ENCODE measurements around the gene LRP8. TPM values are rescaled to one million over a fixed set of nuclear protein-coding genes. Genes with fewer than 3 reads are reported as not detected.

The LRP8 gene
- total RNA-seq, 1 donor from 2014 or later, result 9.9 TPM

DNA sequence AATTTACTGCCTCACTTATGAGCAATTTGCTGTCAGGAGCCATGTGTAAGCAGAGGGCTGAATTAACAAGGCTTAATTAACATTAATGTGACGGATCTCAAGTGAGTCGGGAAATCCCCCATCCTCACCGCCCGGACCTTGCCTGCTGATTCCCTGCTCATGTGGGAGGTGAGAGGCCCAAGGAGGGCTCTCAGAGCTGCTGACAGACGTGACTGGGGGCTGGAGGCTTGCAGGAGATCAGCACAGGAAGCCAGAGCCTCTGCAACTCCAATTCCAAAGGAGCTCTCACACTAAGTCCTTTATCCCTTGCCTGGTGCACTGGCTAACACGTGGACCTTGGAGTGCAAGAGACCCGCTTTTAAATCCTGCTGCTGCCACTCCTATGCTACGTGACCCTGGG is 19.4 kb downstream of the LRP8 start:
- DNase-seq (ENCODE audit: low spot score), result no peak

DNA sequence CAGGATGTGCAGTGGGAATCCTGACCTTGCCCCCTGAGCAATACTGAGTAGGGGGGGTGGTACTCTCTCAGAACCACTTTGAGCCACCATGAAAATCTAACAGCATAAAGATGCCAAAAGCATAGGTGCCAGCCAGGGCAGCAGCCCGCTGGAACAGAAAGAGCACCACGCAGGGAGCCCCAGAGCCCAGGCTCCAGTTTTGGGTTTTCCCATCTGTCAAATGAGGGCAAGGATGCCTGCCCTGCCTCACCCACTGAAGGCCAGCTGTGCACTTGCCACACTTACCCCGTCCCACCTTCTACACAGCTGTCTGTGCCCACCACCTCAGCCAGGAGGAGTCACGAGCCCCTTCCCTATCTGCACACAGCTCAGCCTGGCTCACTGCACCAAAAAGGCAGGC is 20.8 kb downstream of the LRP8 start:
- no peak for DNase-seq (ENCODE audit: low spot score)

DNA sequence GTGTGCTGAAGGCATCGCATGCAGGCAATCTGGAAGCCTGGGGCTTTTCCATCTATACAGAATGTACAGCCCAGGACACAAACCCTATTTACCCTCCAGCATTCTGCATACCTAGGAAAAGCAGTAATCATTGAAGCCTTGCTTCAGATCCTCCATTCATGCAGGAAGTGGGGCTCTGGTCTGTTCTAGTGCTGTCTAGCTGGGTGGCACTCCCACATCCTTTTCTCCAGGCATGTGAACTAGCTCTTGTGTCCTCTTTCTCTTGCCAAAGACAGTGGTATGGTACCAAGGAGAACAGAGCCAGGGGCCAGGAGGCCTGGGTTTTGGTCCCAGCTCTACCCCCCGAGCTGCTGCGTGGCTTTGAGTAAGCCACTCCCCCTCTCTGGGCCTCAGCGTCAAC is 21.7 kb downstream of the LRP8 start:
- DNase-seq (ENCODE audit: low spot score), result no peak

DNA sequence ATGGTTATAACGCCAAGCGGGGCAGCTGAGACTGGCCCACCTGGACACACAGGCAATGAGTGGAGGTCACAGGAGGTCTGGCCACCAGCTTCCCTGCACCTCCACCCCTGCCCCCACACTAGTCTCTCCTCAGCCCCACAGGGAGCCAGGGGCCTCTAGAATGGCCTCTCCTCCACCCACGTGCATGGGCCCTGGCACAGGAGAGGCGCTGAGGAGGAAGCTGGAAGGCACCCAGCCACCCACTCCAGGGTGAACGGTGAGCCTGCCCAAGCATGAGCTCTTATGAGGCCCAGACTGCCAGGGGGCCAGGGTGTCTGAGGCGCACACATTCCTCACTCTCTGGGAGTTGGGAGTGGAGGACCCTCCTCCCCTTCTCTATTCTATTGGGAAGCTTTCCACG is 22.2 kb downstream of the LRP8 start:
- no peak for DNase-seq (ENCODE audit: low spot score)

DNA sequence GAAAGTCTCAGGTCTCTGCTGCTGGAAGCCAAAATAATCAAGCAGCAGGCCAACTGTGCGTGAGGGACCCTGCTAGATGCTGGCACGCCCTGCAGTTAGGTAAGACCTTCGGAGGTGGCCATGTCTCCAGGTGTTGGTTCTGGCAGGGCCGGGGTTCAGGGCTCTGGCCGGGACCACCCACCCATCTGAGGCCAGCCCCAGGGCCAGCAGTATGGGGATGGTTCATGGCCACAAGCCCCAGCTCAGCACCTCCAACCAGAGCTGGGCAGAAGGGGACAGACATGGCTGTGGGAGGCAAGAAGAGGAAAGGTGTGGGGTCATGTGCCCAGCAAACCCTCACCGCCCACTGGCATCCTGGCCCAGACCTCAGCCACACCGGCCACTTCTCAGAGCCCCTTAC is 23.3 kb downstream of the LRP8 start:
- DNase-seq (ENCODE audit: low spot score), result no peak

DNA sequence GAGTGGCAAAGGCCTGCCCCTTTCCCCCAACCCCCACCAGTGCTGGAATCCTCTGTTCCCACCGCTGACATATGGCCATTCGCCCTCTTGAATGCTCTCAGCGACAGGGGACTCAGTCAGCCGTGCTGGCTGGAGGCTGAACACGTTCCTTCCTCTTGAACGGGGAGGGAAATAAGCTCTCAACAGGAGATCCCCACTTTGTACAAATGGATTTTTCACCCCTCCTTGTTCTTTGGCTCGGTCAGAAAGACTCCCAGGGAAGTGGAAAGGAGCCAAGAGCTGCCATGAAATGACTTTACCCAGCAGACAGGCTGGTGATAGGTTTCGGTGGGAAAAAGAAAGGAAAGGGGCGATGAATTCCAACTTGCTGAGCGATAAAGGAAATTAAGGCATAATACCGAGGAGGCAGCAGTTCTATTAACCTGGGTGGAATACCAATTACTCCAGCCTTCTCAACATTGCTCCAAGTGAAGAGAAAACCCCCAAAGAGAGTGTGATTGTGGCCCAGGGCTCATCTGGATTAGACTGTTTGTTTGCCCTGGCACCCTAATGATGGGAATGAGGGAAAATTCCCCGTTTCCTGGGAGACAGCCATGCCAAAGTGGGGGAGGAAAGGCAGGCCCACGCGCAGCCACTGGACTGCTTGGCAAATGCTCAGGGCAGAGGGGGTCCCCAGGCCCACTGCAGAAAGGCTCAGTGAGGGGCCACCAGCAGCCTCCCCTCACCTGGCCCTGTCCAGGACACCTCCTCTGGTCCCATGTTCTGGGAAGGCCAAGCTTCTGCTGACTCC is 23.9 kb downstream of the LRP8 start:
- no peak for DNase-seq (ENCODE audit: low spot score)

DNA sequence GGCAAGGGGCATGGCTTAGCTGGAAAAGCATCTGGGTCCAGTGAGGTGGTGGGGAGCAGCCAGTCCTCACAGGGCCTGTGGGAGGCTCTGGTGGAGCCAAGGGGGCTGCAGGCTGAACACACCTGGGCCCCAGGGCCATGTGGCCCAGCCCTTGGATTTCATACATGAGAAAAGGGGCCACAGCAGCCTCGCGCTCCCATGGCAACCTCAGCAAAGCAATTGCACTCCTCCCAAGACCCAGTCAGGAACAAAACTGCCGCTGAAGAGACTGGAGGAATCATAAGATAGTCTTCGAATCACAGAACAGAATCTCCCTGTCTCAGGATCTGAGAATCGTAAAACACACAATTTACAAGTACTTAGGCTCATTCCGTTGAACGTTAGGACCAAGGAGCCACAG is 24.6 kb downstream of the LRP8 start:
- no peak for DNase-seq (ENCODE audit: low spot score)

DNA sequence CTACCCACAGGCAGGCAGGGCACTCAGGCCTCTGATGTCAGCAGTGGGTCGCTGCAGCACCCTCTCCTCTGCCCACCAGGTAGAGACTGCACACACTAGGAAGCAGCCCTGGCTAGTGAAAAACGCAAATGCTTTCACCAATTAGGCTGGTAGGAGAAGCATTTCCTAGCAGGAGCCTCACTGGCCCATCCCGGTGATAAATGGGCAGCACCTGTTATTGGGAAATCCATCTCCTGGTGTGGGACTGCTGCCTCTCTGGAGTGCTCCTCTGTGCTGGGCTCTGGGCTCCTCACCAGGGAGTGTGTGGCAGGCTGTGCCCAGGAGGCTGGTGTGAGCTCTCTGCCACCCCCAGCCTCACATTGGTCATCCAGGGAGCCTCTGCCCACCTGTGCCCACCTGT is 28.6 kb downstream of the LRP8 start:
- no peak for DNase-seq (ENCODE audit: low spot score)

DNA sequence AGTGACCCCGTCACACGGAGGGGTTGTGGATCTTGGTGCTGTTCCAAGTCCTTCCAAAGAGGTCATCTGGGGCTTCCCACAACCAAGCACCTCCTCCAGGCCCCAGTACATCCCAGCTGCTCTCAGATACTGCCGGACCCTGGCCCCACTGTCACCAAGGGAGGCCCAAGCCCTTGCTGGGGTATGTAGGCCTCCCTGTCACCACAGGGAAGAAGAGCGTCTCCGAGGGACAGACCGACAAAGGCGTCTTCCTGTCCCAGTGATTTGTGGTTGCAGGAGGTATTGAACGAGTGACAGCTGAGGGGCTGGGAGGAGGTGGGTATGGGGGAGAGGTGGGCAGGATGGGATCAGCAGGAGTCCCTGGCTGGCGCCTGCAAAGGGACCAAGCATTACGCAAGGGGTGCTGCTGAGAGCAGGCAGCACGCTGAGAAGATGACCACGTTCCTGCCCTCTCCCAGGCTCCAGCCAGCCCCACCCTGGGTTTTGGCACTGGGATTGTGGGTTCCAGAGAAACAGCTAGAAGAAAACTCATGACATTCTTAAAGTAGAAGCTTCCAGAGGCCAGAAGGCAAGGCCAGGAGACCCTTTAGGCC is 29.7 kb downstream of the LRP8 start:
- no peak for DNase-seq (ENCODE audit: low spot score)

DNA sequence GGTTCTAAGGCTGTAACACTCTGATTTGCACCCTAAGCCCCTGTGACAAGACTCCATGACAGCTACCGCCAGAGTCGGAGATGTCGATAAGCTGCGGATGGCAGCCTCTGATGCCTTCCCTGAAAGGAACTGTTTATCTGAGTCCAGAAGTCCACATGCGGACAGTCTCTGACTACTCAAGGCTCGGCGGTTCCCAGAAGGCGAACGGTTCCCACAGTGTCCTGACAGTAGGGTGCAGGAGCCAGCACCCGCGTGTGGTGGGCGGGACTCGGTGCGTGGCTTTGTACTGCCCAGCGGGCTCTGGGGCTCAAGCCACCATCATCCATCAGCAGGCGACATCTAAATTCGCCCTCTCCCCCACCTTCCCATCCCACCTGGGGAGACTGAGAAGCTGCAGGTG is 30.7 kb downstream of the LRP8 start:
- DNase-seq (ENCODE audit: low spot score), result no peak

DNA sequence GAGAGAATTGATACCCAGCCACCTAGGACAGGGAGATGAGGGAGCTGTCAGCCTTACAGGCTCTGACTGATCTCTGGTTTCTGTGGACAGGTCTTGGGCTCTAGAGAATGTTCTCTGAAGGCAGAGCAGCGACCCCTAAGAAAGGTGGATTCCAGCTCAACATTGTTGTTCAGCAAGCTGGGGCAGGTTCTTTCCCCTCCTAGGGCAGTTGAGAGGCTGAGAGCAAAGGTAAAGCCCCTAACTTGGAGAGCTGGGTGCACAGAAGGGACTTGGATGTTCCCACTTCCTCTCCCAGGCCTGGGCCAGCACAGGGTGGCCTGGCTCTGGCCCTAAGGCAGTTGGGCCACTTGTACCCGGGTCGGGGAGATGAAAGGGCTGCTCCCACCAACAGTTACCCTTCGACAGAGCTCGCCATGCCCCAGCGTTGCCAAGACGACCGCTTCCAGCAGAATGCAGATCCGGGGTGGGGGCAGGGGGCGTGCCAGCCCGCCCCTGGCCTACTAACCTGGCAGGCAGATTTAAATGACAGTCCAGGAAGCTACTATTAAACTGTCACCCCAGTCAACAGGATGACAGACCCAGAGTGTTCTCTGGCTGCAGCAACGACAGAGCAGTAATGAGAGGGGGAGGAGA is 31.6 kb downstream of the LRP8 start:
- no peak for DNase-seq (ENCODE audit: low spot score)

DNA sequence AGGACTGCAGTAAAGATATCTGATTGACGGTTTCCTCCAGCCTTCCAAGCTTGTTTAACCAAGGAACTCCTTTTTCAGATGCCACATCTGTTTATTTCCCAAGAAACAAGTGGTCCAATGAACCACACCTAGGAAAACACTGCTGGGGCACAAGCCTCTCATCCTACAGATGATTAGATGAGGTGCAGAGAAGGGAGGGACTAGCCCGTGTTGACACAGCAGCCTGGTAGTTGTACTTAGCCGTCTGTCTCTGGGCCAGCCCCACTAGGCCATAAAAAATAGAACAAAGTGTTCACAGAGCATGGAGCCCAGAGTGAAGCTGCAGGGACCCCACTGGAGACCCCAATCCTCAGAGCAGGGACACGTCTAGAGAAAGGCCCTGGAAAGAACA is 32.1 kb downstream of the LRP8 start:
- no peak for DNase-seq (ENCODE audit: low spot score)

DNA sequence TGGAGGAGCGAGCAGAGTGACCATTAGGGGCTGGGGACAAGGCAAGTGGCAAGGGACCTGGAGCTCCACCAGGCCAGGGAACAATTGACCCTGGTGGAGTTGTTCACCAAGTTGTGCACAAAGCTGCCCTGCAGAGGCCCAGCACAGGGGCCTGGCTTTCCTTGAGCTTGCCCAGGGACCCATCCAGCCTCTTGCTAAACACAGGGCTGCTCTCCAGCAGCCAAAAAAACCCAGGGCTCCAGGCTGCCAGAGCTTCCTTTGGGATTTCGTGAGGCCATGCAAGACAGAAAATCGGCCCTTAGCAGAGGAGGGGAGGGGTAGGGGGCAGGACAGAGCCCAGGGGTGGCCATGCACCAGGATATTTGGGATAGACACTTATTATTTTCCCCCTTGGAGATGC is 32.6 kb downstream of the LRP8 start:
- DNase-seq (ENCODE audit: low spot score), result no peak

DNA sequence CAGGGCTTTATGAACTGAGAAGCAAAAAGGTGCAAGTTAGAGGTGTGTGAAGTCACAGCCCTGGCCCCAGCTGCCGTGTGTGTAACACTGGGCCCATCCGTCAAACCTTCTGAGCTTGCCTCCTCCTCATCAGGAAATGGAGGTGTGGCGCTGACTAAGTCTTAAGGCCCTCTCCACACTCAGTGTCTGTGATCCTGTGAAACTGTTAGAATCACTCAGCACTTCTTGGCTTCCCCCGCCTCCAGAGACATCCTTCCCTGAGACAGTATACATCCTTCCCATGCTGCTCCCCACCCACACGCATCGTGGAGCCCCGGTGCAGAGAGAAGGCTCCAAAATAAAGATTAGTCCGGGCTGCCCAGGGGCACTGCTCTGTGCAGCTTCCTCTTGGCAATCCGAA is 33.3 kb downstream of the LRP8 start:
- DNase-seq (ENCODE audit: low spot score), result no peak

DNA sequence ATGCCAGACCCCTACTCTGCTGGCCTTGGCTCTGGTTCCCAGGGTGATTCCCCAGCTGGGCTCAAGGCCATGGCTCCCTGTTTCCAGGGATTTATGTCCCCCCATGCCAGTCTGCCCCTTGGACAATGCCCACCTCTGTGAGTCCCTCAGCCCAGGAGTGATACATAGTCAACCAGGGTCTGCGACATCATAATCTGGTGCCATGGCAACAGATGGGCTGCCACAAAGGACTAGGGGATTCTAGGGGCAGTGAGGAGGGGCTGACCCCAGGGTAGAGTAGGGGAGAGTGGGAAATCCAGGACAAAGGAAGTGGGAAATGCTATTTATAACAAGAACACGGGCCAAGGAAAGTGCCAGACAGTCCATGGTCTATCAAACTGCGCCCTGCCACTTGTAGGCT is 33.8 kb downstream of the LRP8 start:
- no peak for DNase-seq (ENCODE audit: low spot score)

DNA sequence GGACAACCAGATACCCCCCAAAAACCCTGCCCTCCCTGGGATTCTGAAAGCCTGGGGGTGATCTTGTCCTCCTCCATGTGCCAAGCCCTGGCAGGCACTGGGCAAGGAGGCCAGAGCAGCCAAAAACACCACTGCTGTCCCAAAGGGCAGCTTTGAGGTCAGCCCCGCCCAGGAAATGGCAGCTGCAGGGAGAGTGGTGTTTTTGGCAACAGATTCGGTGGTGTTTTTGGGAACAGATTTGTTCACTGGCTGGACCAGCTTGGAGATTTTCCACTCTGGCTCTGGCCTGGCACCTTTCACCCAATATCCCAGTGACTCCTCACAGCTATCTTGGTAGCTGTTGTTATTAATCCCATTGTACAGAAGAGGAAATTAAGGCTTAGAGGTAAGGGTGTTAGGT is 34.7 kb downstream of the LRP8 start:
- DNase-seq (ENCODE audit: low spot score), result no peak

DNA sequence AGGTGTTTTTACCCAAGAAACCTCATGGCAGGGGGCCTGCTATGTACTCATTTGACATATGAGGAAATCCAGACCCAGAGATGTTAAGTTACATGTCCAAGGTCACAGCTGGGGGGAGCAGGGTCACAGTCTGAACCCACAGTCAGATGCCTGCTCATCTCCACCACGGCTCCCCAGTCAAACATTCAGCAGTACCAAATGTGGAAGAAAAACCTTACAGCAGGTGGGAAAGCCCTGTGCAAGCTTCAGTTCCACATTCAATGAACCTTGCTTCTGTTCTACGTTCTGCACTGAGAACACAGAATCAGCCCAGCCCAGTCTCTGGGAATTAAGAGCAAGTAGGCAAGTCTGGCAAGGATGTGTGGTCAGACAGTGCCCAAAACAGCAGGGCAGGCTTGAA is 35.2 kb downstream of the LRP8 start:
- DNase-seq (ENCODE audit: low spot score), result no peak

DNA sequence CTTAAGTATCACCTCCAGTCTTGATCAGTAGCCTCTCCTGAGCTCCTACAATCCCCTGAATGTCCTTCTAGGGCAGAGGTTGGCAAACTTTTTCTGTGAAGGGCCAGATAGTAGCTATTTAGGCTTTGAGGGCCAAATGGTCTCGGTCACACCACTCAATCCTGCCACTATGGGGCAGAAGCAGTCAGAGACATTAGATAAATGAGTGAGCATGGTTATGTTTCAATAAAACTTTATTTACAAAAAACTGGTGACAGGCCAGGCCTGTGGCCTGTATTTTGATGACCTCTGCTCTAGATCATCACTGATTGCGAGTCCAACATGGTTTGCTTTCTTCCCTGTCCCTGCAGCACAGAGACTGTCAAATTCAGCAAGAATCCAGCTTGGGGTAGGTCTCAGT is 36.3 kb downstream of the LRP8 start:
- DNase-seq (ENCODE audit: low spot score), result no peak

DNA sequence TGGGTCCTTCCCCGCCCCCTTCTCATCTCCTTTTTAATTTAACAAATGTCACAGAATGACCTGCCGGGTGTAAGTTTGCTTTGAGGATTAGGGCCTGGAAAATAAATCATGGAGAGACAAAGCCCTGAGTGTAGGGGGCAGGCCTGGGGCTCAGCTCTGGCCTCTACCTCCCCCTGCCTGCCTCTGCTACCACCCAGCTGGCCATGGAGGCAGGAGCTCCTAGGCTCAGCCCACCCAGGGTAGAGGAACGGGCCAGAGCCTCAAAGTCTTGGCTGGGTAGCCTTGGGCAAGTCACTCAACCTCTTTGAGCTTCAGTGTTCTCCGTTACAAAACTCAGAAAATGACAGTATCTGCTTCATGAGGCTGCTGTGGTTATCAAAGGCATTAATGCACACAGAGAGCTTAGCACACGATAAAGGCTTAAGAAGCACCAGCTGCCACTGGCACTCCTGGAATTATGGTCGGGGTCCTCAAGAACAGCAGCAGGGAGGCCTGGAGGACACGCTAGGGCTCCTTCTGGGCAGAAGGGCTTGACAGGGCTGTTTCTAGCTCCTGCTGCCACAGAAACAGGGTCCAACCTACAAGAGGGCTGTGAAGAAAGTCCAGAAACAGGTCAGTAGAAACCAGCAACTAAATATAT is 39.0 kb downstream of the LRP8 start:
- DNase-seq (ENCODE audit: low spot score), result no peak

DNA sequence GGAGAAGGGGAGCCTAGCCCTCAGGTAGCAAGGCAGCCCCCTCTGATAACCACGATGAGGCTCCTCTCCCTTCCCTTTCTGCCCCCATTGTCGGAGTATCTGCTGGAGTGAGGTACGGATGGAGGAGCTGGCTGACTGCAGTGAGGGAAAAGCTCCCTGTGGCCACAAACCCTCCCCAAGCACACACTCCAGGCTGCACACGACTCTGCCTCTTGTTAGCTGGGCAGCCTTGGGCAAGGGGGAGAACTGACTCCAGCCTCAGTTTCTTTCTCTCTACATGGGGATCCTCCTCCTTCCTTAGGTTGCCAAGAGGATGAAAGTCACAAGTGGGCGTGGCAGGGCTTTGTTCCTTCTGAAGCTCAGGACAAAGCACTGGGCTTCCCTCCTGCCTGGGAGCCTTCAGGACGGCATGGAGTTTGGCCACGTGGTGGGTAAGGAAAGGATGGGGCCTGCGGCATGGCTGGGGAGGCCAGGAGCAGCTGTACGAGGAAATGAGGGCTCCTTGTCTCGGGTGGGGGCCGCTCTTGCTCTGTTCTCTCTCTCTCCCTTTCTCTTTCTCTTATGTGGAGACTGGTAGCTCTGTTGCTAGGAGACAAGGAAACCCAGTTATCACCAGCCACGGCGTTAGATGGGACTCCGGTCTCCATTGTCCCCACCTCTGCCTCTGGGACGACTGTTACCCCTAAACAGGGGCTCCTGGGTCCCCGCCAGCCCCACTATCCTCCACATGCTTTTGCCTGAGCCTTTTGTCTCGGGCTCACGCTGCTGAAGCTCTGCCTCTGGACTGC is 39.7 kb downstream of the LRP8 start:
- DNase-seq (ENCODE audit: low spot score), result no peak

DNA sequence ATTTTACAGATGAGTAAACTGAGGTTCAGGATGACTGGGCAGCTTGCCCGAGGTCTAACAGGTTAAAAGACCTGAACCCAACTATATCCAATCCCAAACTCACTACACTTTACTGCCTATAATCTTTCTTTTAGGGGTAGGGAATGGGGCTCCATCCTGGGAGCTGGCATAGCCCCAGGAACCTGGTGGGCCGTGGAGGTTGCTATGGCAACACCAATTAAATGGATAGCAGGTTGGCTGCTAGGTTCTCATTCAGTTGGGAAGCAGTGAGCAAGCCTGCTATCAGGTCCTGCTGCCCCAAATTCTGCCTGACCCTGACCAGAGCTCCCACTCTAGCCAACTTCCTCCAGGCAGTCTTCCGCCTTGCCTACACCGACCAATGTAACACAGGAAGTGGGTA is 40.9 kb downstream of the LRP8 start:
- DNase-seq (ENCODE audit: low spot score), result no peak

Measured in mesenteric fat pad (tissue), 1 donor.